Ishikawa (cell line): ENCODE measurements around the gene USP22.

Experiments used
- NFIC ChIP-seq: IDR thresholded peaks from 2 replicates; pipeline ENCODE4 v1.6.1; 2012
- TAF1 ChIP-seq: IDR thresholded peaks from 2 replicates; pipeline ENCODE4 v1.6.1; 2012; ENCODE audit warnings: low read depth, mild to moderate bottlenecking

DNA sequence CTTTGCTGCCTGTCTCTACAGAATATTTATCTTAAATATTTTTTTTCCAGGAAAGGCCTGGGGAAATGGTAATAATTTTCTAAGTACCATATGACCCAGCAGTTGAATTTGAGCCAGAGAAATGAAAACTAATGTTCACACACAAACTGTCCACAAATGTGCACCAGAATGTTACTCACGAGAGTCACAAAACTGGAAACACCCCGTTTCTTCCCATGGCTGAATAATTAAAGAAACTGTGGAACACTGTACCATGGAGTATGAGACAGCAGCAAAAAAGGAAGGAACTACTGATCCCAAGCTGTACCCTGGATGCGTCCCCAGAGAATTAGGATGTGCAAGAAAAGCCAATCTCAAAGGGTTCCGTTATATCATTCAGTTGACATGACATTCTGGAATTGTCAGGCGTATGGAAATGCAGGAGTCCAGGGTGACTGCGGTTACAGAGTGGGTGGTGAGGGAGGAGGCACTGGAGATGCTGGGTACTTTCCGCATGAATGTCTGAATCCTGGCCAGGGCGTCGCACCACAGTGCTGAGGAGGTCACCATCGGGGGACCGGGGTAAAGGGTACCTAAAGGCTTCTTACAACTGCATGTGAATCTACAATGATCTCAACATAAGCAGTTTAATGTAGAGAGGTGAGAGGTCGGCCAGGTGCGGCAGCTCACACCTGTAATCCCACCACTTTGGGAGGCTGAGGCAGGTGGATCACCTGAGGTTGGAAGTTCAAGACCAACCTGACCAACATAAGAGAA, 34.5 kb downstream of the USP22 start:
- no peak for TF ChIP-seq TAF1
- TF ChIP-seq NFIC: no peak
